H1 (cell line): ENCODE results near the gene KHDC4. TPM values are rescaled to one million over a fixed set of nuclear protein-coding genes. Genes with fewer than 3 reads are reported as not detected.

Experiments used
- CTCF ChIA-PET: fragments of 300-600 bp; sonication (Branson Sonifier 250); formaldehyde crosslinking; loops from one replicate; lab custom pipeline; 2021; ENCODE audit not compliant: partially characterized antibody; lab: Charles Lee
- POLR2A ChIA-PET: fragments of 300-600 bp; sonication (Branson Sonifier 250); formaldehyde crosslinking; loops from one replicate; lab custom pipeline; 2021; ENCODE audit warnings: inconsistent platforms; ENCODE audit not compliant: partially characterized antibody; lab: Charles Lee
- DNase-seq, 2 experiments: peaks; one replicate each; pipeline versions ENCODE4 v3.0.0 to v3.0.0-alpha.2; 2010 to 2022; ENCODE audit warnings: low spot score in 2 of 2, low read depth in 1 of 2, mixed read lengths in 1 of 2
- FAIRE-seq: peaks from 2 replicates; lab custom pipeline; 2011; peaks lifted over from hg19 to GRCh38; lab: Jason Lieb, UNC
- H2AFZ ChIP-seq: 2 replicates; pipeline ENCODE4 v1.8.1; 2012; ENCODE audit warnings: low read length, inconsistent platforms
- H2AK5ac ChIP-seq: 2 replicates; pipeline ENCODE4 v1.6.1; 2013; ENCODE audit warnings: low read depth, low read length
- H2BK120ac ChIP-seq: replicated peaks from 2 replicates; pipeline ENCODE3; 2013; ENCODE audit warnings: low read depth, low read length, inconsistent platforms
- H2BK12ac ChIP-seq: 2 replicates; pipeline ENCODE4 v1.6.1; 2013; ENCODE audit warnings: low read depth, low read length
- H2BK15ac ChIP-seq: 2 replicates; pipeline ENCODE4 v1.6.1; 2013; ENCODE audit warnings: low read length
- H2BK20ac ChIP-seq: 2 replicates; pipeline ENCODE4 v1.6.1; 2013; ENCODE audit warnings: low read length
- H2BK5ac ChIP-seq: 2 replicates; pipeline ENCODE4 v1.6.1; 2013; ENCODE audit warnings: low read depth, low read length
- H3K14ac ChIP-seq: 2 replicates; pipeline ENCODE4 v1.6.1; 2013; ENCODE audit warnings: inconsistent platforms; ENCODE audit not compliant: insufficient read length
- H3K18ac ChIP-seq: 2 replicates; pipeline ENCODE4 v1.6.1; 2013; ENCODE audit warnings: low read length; ENCODE audit errors: extremely low read depth
- H3K23ac ChIP-seq: 2 replicates; pipeline ENCODE4 v1.6.1; 2013; ENCODE audit warnings: inconsistent platforms; ENCODE audit not compliant: insufficient read length
- H3K23me2 ChIP-seq: 2 replicates; pipeline ENCODE4 v1.6.1; 2013; ENCODE audit warnings: low read depth, low read length
- H3K27ac ChIP-seq: 2 replicates; pipeline ENCODE4 v1.6.1; 2011; ENCODE audit warnings: low read depth, low read length, inconsistent platforms
- H3K27me3 ChIP-seq, 4 experiments: replicated peaks in 1 of 4; 1 replicate in 1 of 4; 2 replicates in 3 of 4; pipeline versions ENCODE4 v1.6.1 to v1.8.1; 2011 to 2013; ENCODE audit warnings: low read length in 3 of 4, mild to moderate bottlenecking in 3 of 4, inconsistent platforms in 2 of 4, mixed read lengths in 2 of 4, moderate library complexity in 1 of 4; ENCODE audit not compliant: control insufficient read depth in 3 of 4, insufficient read depth in 3 of 4; ENCODE audit errors: extremely low read depth in 1 of 4
- H3K36me3 ChIP-seq, 4 experiments: 2 replicates each; pipeline versions ENCODE4 v1.6.1 to v1.8.1; 2011 to 2013; ENCODE audit warnings: mild to moderate bottlenecking in 4 of 4, low read length in 3 of 4, moderate library complexity in 2 of 4, control low read depth in 1 of 4, inconsistent platforms in 1 of 4; ENCODE audit not compliant: insufficient read depth in 4 of 4, control insufficient read depth in 2 of 4
- H3K4ac ChIP-seq: replicated peaks from 2 replicates; pipeline ENCODE3; 2013; ENCODE audit warnings: low read length, low read depth, mixed read lengths, inconsistent platforms; ENCODE audit not compliant: insufficient read length
- H3K4me1 ChIP-seq, 4 experiments: replicated peaks in 1 of 4; 1 replicate in 1 of 4; 2 replicates in 3 of 4; pipeline versions ENCODE4 v1.6.1 to v1.8.1; 2011 to 2013; ENCODE audit warnings: low read length in 3 of 4, inconsistent platforms in 2 of 4, mixed read lengths in 1 of 4; ENCODE audit not compliant: insufficient read depth in 4 of 4, control insufficient read depth in 3 of 4
- H3K4me2 ChIP-seq, 2 experiments: 2 replicates each; pipeline versions ENCODE4 v1.6.1 to v1.8.1; 2011 to 2013; ENCODE audit warnings: low read depth in 2 of 2, low read length in 2 of 2, control low read depth in 1 of 2, inconsistent platforms in 1 of 2, mild to moderate bottlenecking in 1 of 2; ENCODE audit not compliant: insufficient read depth in 1 of 2
- H3K4me3 ChIP-seq, 4 experiments: fragments of 200-600, 300-600 bp in 1 of 4; sonication (generic), shearing (Covaris generic), sonication (Bioruptor Twin) in 1 of 4; 2 replicates each; pipeline versions ENCODE4 v1.5.1 to v1.8.1; 2011 to 2016; ENCODE audit warnings: low read length in 4 of 4, low read depth in 3 of 4, control low read depth in 2 of 4, inconsistent platforms in 2 of 4, mild to moderate bottlenecking in 2 of 4, mixed read lengths in 1 of 4, moderate library complexity in 1 of 4; ENCODE audit not compliant: insufficient read depth in 2 of 4; ENCODE audit errors: extremely low read depth in 1 of 4
- H3K56ac ChIP-seq: replicated peaks from 2 replicates; pipeline ENCODE3; 2013; ENCODE audit warnings: low read depth, mild to moderate bottlenecking, mixed read lengths, low read length, inconsistent platforms; ENCODE audit not compliant: insufficient read length
- H3K79me1 ChIP-seq: 2 replicates; pipeline ENCODE4 v1.6.1; 2013; ENCODE audit warnings: low read depth, low read length, control low read depth
- H3K79me2 ChIP-seq, 2 experiments: 2 replicates each; pipeline versions ENCODE4 v1.6.1 to v1.8.1; 2012 to 2013; ENCODE audit warnings: low read length in 2 of 2, mild to moderate bottlenecking in 2 of 2, inconsistent platforms in 1 of 2; ENCODE audit not compliant: insufficient read depth in 2 of 2, control insufficient read depth in 1 of 2
- H3K9ac ChIP-seq, 4 experiments: replicated peaks in 1 of 4; 1 replicate in 1 of 4; 2 replicates in 3 of 4; pipeline versions ENCODE4 v1.6.1 to v1.8.1; 2011 to 2013; ENCODE audit warnings: low read depth in 3 of 4, low read length in 3 of 4, control low read depth in 2 of 4, mild to moderate bottlenecking in 2 of 4, moderate library complexity in 2 of 4, inconsistent platforms in 1 of 4; ENCODE audit errors: extremely low read depth in 1 of 4
- H3K9me3 ChIP-seq, 2 experiments: 2 replicates each; pipeline versions ENCODE4 v1.6.1 to v1.8.1; 2012 to 2013; ENCODE audit warnings: mild to moderate bottlenecking in 2 of 2, moderate library complexity in 2 of 2, control low read depth in 1 of 2, inconsistent platforms in 1 of 2, low read depth in 1 of 2, low read length in 1 of 2, mixed read lengths in 1 of 2; ENCODE audit not compliant: insufficient read depth in 2 of 2
- H4K20me1 ChIP-seq, 2 experiments: replicated peaks in 1 of 2; 2 replicates each; pipeline versions ENCODE3 to v1.8.1; 2011 to 2013; ENCODE audit warnings: inconsistent platforms in 2 of 2, low read length in 2 of 2, mild to moderate bottlenecking in 1 of 2; ENCODE audit not compliant: insufficient read depth in 2 of 2, control insufficient read depth in 1 of 2
- H4K5ac ChIP-seq: 2 replicates; pipeline ENCODE4 v1.6.1; 2013; ENCODE audit warnings: low read length, low read depth, mixed read lengths, inconsistent platforms; ENCODE audit not compliant: insufficient read length
- H4K8ac ChIP-seq: 2 replicates; pipeline ENCODE4 v1.8.0; 2013; ENCODE audit warnings: mild to moderate bottlenecking, moderate library complexity, low read length, inconsistent platforms; ENCODE audit not compliant: insufficient read depth; ENCODE audit errors: extremely low read depth
- H4K91ac ChIP-seq: replicated peaks from 2 replicates; pipeline ENCODE3; 2013; ENCODE audit warnings: low read length, mixed read lengths, inconsistent platforms; ENCODE audit not compliant: insufficient read length
- ATF3 ChIP-seq: IDR thresholded peaks from 2 replicates; pipeline ENCODE4 v1.6.1; 2011; ENCODE audit warnings: low read depth, mild to moderate bottlenecking, low read length; ENCODE audit not compliant: insufficient read depth
- BRCA1 ChIP-seq: IDR thresholded peaks from 2 replicates; pipeline ENCODE4 v1.6.1; 2012; ENCODE audit warnings: low read depth, low read length, improper control_type of control experiment
- EZH2 ChIP-seq: fragments of 200-600 bp; sonication (generic); IDR thresholded peaks from 2 replicates; pipeline ENCODE4 v1.7.1; 2012; ENCODE audit warnings: low read depth, mild to moderate bottlenecking, moderate library complexity, low read length, inconsistent platforms; ENCODE audit not compliant: severe bottlenecking
- HDAC2 ChIP-seq, 2 experiments: fragments of 300-600 bp in 1 of 2; sonication (generic) in 1 of 2; IDR thresholded peaks; 2 replicates each; pipeline ENCODE4 v1.6.1; 2011 to 2012; ENCODE audit warnings: low read depth in 2 of 2, low read length in 2 of 2, mild to moderate bottlenecking in 2 of 2, moderate library complexity in 2 of 2, borderline replicate concordance in 1 of 2, inconsistent platforms in 1 of 2
- JUND ChIP-seq: IDR thresholded peaks from 2 replicates; pipeline ENCODE4 v1.6.1; 2011; ENCODE audit warnings: mild to moderate bottlenecking, improper control_type of control experiment, low read length
- PHF8 ChIP-seq: fragments of 200-600 bp; sonication (generic); conservative IDR thresholded peaks from 2 replicates; pipeline ENCODE4 v1.7.1; 2012; ENCODE audit warnings: low read depth, mild to moderate bottlenecking, inconsistent platforms, low read length, moderate library complexity
- POLR2AphosphoS5 ChIP-seq: IDR thresholded peaks from 2 replicates; pipeline ENCODE4 v1.6.1; 2011; ENCODE audit warnings: low read depth, low read length
- POU5F1 ChIP-seq: IDR thresholded peaks from 2 replicates; pipeline ENCODE4 v1.6.1; 2011; ENCODE audit warnings: low read depth, mild to moderate bottlenecking, low read length, moderate library complexity
- SP2 ChIP-seq: IDR thresholded peaks from 2 replicates; pipeline ENCODE4 v1.6.1; 2012; ENCODE audit warnings: mild to moderate bottlenecking, low read length, inconsistent platforms
- SRF ChIP-seq: IDR thresholded peaks from 2 replicates; pipeline ENCODE4 v1.6.1; 2011; ENCODE audit warnings: mild to moderate bottlenecking, low read depth, low read length, moderate library complexity
- SUZ12 ChIP-seq: fragments of 200-600 bp; sonication (generic); IDR thresholded peaks from 2 replicates; pipeline ENCODE4 v1.6.1; 2012; ENCODE audit warnings: mild to moderate bottlenecking, inconsistent platforms, low read length, moderate library complexity, mixed read lengths
- WGBS, 2 experiments: shearing (Covaris generic) in 1 of 2; methylation state at CpG; one replicate each; pipeline versions ENCODE4 v1.1.6 to v1.1.7; 2013 to 2015; ENCODE audit warnings: low lambda C conversion rate in 2 of 2, mixed read lengths in 2 of 2, inconsistent platforms in 1 of 2, low coverage in 1 of 2, missing lambda C conversion rate in 1 of 2; ENCODE audit not compliant: insufficient replicate concordance in 2 of 2, insufficient coverage in 1 of 2, insufficient read length in 1 of 2; ENCODE audit errors: extremely low coverage in 1 of 2, missing lambda C conversion rate in 1 of 2; 5-methylcytosine and 5-hydroxymethylcytosine counted together
- polyA plus RNA-seq, 7 experiments: library from polyadenylated mRNA; depleted of rRNA in 3 of 7; stranded (reverse) in 5 of 7; unstranded in 2 of 7; fragments of >200 nt in 5 of 7; fragments of 200-250 nt in 2 of 7; gene quantifications; 1 replicate in 5 of 7; 2 replicates in 1 of 7; 4 replicates in 1 of 7; pipeline versions ENCODE4 v1.2.1 to v1.2.3, GENCODE V29; 2011 to 2013; ENCODE audit warnings: missing spikeins in 2 of 7, mixed read lengths in 2 of 7
- total RNA-seq: library from RNA; stranded (reverse); fragmentation: NEBNext Ultra II Directional; extraction: Animal tissue kit (Norgen Biotek cat#: 25700); gene quantifications from 2 replicates; pipeline ENCODE4 v1.2.1, GENCODE V29; 2021

KHDC4 gene
- total and polyA plus RNA-seq, 2 of the 8 experiments (the other 6 are each of a cell fraction or from before 2014, with no cell fraction given) = 56.6 to 81.1 TPM

- Histone ChIP-seq H3K18ac (no peak overlapping the region), H3K56ac (no peak overlapping the region), H3K27me3 (no peaks in the 10 kb centered on the region), H3K36me3 (peaks cover 30 to 68% (median 51%) of the 10 kb centered on the region in 4 experiments), H3K4me1 (peaks cover 0 to 2% (median 1%) of the 10 kb centered on the region in 4 experiments; a peak in 4 of 7 replicates), H3K23ac (no peak overlapping the region), H4K91ac (no peak overlapping the region), H3K4me2 (peak overlapping the region; percentile 23 to 40; a peak in 2 of 4 replicates), H2BK20ac (no peak overlapping the region), H3K4ac (no peak overlapping the region), H3K79me2 (peaks cover 10 to 51% of the 10 kb centered on the region in 2 experiments), H2BK12ac (no peak overlapping the region), H2BK120ac (no peak overlapping the region), H3K9ac (peak overlapping the region in 1 of 4 experiments; percentile 18; a peak in 1 of 7 replicates), H3K4me3 (peak overlapping the region in 1 of 4 experiments; percentile 89; a peak in 2 of 8 replicates), H3K23me2 (peaks cover 5% of the 10 kb centered on the region), H4K5ac (no peak overlapping the region), H3K9me3 (no peaks in the 10 kb centered on the region), H2AFZ (no peak overlapping the region), H4K20me1 (peaks cover 0 to 16% of the 10 kb centered on the region in 2 experiments), H3K27ac (no peak overlapping the region), H3K79me1 (peaks cover 2% of the 10 kb centered on the region; the same call in 1 of the 2 replicates), H2BK5ac (no peak overlapping the region), H2BK15ac (no peak overlapping the region), H2AK5ac (no peak overlapping the region), H3K14ac (no peak overlapping the region), H4K8ac (no peak overlapping the region; the same call in 1 of the 2 replicates)
- ChIA-PET POLR2A (interaction anchor here (0.6 to 6.7 kb wide), 6 partner anchors 13 to 164 kb away, joined by 3 to 109 read pairs (median 14); no protein-coding TSS in a partner anchor), CTCF (interaction anchor here (1.0 to 2.6 kb wide), 11 partner anchors 8 to 161 kb away, joined by 3 to 11 read pairs (median 4); partner anchors contain the start of gene ARHGEF2)
- FAIRE-seq (no peak), DNase-seq (no peak)
- WGBS, 2 experiments = 96% methylated on average over 6 of the region's 7 CpGs; no CpG with 5 or more reads in 1 of the 2 experiments
- TF ChIP-seq POU5F1 (no peak), BRCA1 (no peak), JUND (no peak), SRF (no peak), SUZ12 (no peak), EZH2 (no peak), ATF3 (no peak), SP2 (no peak), POLR2AphosphoS5 (no peak; the same call in 1 of the 2 replicates), HDAC2 (IDR thresholded peaks at IDR 0.05; ENCODE audit: borderline replicate concordance in 1 of 2, low read depth in 2 of 2, low read length in 2 of 2) (no peak), PHF8 (no peak)
Measured at GRCh38 chr1:155931332-155932038, 2.7 kb downstream of the KHDC4 start.
